Thyroid gland (tissue), 4 donors: ENCODE measurements around the gene OR1J1. TPM values are rescaled to one million over a fixed set of nuclear protein-coding genes. Genes with fewer than 3 reads are reported as not detected.
A peak's percentile ranks its signal among the peaks of the same experiment; 100 is the strongest.

Experiments used
- DNase-seq, 2 donors: peaks; one replicate each; pipeline ENCODE4 v3.0.0-alpha.2; 2019
- H3K27ac ChIP-seq, 3 donors: fragments of 200-600 bp; sonication (generic); 1 replicate in 2 of 3; 2 replicates in 1 of 3; pipeline ENCODE4 v1.5.1; 2016 to 2019; ENCODE audit warnings: mild to moderate bottlenecking in 1 of 3, moderate library complexity in 1 of 3
- H3K27me3 ChIP-seq: fragments of 200-600 bp; sonication (generic); one replicate; pipeline ENCODE4 v1.5.1; 2019
- H3K36me3 ChIP-seq, 2 donors: fragments of 200-600 bp; sonication (generic); one replicate each; pipeline ENCODE4 v1.5.1; 2016 to 2019
- H3K4me1 ChIP-seq, 2 donors: fragments of 200-600 bp; sonication (generic); one replicate each; pipeline ENCODE4 v1.5.1; 2017 to 2019
- H3K4me3 ChIP-seq, 3 donors: fragments of 200-600 bp; sonication (generic); replicated peaks in 1 of 3; 1 replicate in 2 of 3; 2 replicates in 1 of 3; pipeline ENCODE4 v1.5.1; 2016; ENCODE audit warnings: mild to moderate bottlenecking in 1 of 3
- H3K9me3 ChIP-seq: fragments of 200-600 bp; sonication (generic); one replicate; pipeline ENCODE4 v1.5.1; 2017
- CTCF ChIP-seq, 6 experiments: fragments of 200-600 bp in 3 of 6; fragments of 450-650 bp in 3 of 6; sonication (generic) in 3 of 6; IDR thresholded peaks; one replicate each; pipeline ENCODE4 v1.5.1; 2016 to 2019; ENCODE audit warnings: antibody characterized with exemption in 6 of 6, mild to moderate bottlenecking in 2 of 6, inconsistent platforms in 1 of 6, moderate library complexity in 1 of 6
- POLR2A ChIP-seq, 2 donors: fragments of 450-650 bp; IDR thresholded peaks; one replicate each; pipeline ENCODE4 v1.6.1; 2017; ENCODE audit warnings: antibody characterized with exemption in 2 of 2, mild to moderate bottlenecking in 2 of 2, moderate library complexity in 1 of 2
- WGBS, 2 donors: methylation state at CpG; one replicate each; pipeline ENCODE4 v1.1.5; 2017; 5-methylcytosine and 5-hydroxymethylcytosine counted together
- intact Hi-C: fragments of 100-400 bp; cut with DNase I; formaldehyde crosslinking; loops from one replicate; pipeline ENCODE4 v1.15.1; 2023
- total RNA-seq, 4 donors: library from RNA; depleted of rRNA; stranded (reverse); fragments of >200 nt; gene quantifications; one replicate each; pipeline ENCODE4 v1.2.3, GENCODE V29; 2016

Gene OR1J1
- total RNA-seq, 4 donors from 2014 or later = not detected

- no peaks in the 10 kb centered on the region for H3K9me3 ChIP-seq
- H3K4me3 ChIP-seq = peak overlapping the region in 1 of 3 donors; percentile 8
- H3K27me3 ChIP-seq = no peaks in the 10 kb centered on the region
- H3K36me3 ChIP-seq = no peaks in the 10 kb centered on the region
- TF ChIP-seq CTCF (IDR thresholded peaks at IDR 0.05) (peak; percentile 68 to 94 (median 82)), POLR2A (IDR thresholded peaks at IDR 0.05) (no peak)
- H3K27ac ChIP-seq = peak overlapping the region in 2 of 3 donors; percentile 28 to 33
- intact Hi-C loops = loop anchor here (2.0 kb wide), 1 partner anchor 346 kb away; no protein-coding TSS in a partner anchor
- WGBS, 2 donors = 11 to 12% methylated on average over 10 of the region's 10 CpGs
- peak; percentile 82 to 87 for DNase-seq
- peaks cover 11 to 13% of the 10 kb centered on the region in 2 donors for H3K4me1 ChIP-seq
These were observed 12.8 kb downstream of the OR1J1 start for GRCh38 chr9:122464633-122465567.

GRCh38 chr9:122463828-122464632 lies 13.7 kb downstream of the OR1J1 start:
- peaks cover 11 to 13% of the 10 kb centered on the region in 2 donors for H3K4me1 ChIP-seq
- H3K27ac ChIP-seq = peak overlapping the region in 1 of 3 donors; percentile 33
- no peaks in the 10 kb centered on the region for H3K27me3 ChIP-seq
- 80 to 85% methylated on average over 4 to 10 of the region's 10 CpGs for WGBS, 2 donors
- no peak for TF ChIP-seq POLR2A (IDR thresholded peaks at IDR 0.05)
- TF ChIP-seq CTCF (IDR thresholded peaks at IDR 0.05) = peak in 1 of 6 experiments; percentile 10
- H3K36me3 ChIP-seq = no peaks in the 10 kb centered on the region
- no peaks in the 10 kb centered on the region for H3K9me3 ChIP-seq
- intact Hi-C loops = loop anchor here (2.0 kb wide), 1 partner anchor 347 kb away; no protein-coding TSS in a partner anchor
- no peak for DNase-seq
- H3K4me3 ChIP-seq = no peak overlapping the region

GRCh38 chr9:122457787-122458186 lies 19.9 kb downstream of the OR1J1 start:
- TF ChIP-seq POLR2A (IDR thresholded peaks at IDR 0.05) (no peak), CTCF (IDR thresholded peaks at IDR 0.05) (no peak)
- no peak for DNase-seq
- Histone ChIP-seq H3K27ac (no peak overlapping the region), H3K36me3 (no peaks in the 10 kb centered on the region), H3K4me3 (no peak overlapping the region), H3K27me3 (no peaks in the 10 kb centered on the region), H3K4me1 (no peaks in the 10 kb centered on the region), H3K9me3 (no peaks in the 10 kb centered on the region)
- intact Hi-C loops = loop anchor here (10.0 kb wide), 1 partner anchor 333 kb away; no protein-coding TSS in a partner anchor
- 96 to 99% methylated on average over 1 of the region's 1 CpG for WGBS, 2 donors

GRCh38 chr9:122456123-122456522 lies 21.6 kb downstream of the OR1J1 start:
- Histone ChIP-seq H3K27me3 (no peaks in the 10 kb centered on the region), H3K9me3 (no peaks in the 10 kb centered on the region), H3K4me3 (no peak overlapping the region), H3K27ac (no peak overlapping the region), H3K4me1 (no peaks in the 10 kb centered on the region), H3K36me3 (no peaks in the 10 kb centered on the region)
- TF ChIP-seq CTCF (IDR thresholded peaks at IDR 0.05) = no peak
- no peak for TF ChIP-seq POLR2A (IDR thresholded peaks at IDR 0.05)
- 83 to 92% methylated on average over 3 of the region's 3 CpGs for WGBS, 2 donors
- intact Hi-C loops = loop anchor here (10.0 kb wide), 1 partner anchor 331 kb away; no protein-coding TSS in a partner anchor
- DNase-seq = no peak
